Measurements from ENCODE around the gene IDE.

IDE gene

GRCh38 chr10:92574548-92575261 is 812 bp upstream of the IDE start:
- H3F3A ChIP-seq (ENCODE audit: insufficient read depth, low read length), result peaks cover 10% of the 10 kb centered on the region; the same call in 1 of the 2 replicates
- peaks cover 7% of the 10 kb centered on the region; the same call in 1 of the 2 replicates for H3K4me1 ChIP-seq (ENCODE audit: low read length)
- H3K36me3 ChIP-seq (replicated peaks; ENCODE audit: insufficient read depth, low read length), result no peaks in the 10 kb centered on the region
- H3K27me3 ChIP-seq (replicated peaks; ENCODE audit: insufficient read depth, low read length), result no peaks in the 10 kb centered on the region
- H3K9me2 ChIP-seq (replicated peaks; ENCODE audit: insufficient read depth, low read length), result no peaks in the 10 kb centered on the region
- no peaks in the 10 kb centered on the region for H3K9me3 ChIP-seq (replicated peaks; ENCODE audit: insufficient read depth, low read length)
- peak overlapping the region; percentile 100 for H2AFZ ChIP-seq (ENCODE audit: low read length)
- peak overlapping the region; percentile 96; the same call in 1 of the 2 replicates for H3K27ac ChIP-seq (ENCODE audit: low read length)
- DNase-seq, result peak; percentile 46
- H3K79me2 ChIP-seq (ENCODE audit: low read length), result peaks cover 39% of the 10 kb centered on the region
- H3K4me2 ChIP-seq (ENCODE audit: low read depth, low read length), result peak overlapping the region; percentile 94
- H3K4me3 ChIP-seq (ENCODE audit: low read length), result peak overlapping the region; percentile 97
- TF ChIP-seq EZH2 (optimal IDR thresholded peaks at IDR 0.05; ENCODE audit: low read depth, low read length) (no peak), CTCF (IDR thresholded peaks at IDR 0.05; ENCODE audit: low read length) (peak; percentile 36), EZH2phosphoT487 (IDR thresholded peaks at IDR 0.05; ENCODE audit: low read length) (no peak)
- no peaks in the 10 kb centered on the region for H4K20me1 ChIP-seq (ENCODE audit: insufficient read depth, low read length)
- peak overlapping the region; percentile 98; the same call in 1 of the 2 replicates for H3K9ac ChIP-seq (ENCODE audit: low read length)

DNA sequence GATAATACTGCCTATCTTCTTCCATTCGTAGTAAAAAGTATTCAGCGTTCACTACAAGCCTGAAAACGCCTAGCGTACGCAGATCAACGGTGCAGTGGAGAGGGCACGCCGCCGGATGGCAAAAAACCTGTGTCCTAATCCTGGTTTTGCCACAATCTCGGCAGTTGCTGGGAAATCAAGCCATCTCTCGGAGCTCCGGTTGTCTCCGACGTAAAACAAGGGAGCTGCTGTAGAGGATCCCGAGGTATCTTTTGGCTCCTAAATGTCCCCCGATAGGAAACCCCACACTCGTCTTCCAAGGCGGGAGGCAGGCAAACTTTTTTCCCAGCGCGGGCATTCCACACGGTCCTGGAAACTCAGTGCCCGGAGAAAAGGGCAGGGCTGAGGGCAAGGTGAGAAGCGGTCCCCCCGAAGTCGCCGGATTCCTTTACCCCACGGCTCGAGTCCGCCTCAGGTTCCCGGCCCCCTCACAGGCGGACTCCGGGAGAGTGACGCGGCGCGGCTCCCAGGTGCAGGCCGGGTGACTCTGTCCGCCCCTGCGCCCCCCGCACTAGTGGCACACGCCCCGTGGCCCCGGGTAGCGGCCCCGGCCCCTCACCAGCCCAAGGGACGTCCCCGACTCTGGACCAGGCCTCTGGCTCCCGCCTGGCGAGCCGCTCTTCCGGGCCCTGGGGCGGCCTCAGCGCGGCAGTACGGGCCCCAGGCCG is 649 bp downstream of the IDE start:
- peaks cover 53% of the 10 kb centered on the region for H3K79me2 ChIP-seq (ENCODE audit: low read length)
- peaks cover 7% of the 10 kb centered on the region; the same call in 1 of the 2 replicates for H3K4me1 ChIP-seq (ENCODE audit: low read length)
- H2AFZ ChIP-seq (ENCODE audit: low read length), result peak overlapping the region; percentile 100
- peak; percentile 62 for DNase-seq
- peaks cover 10% of the 10 kb centered on the region; the same call in 1 of the 2 replicates for H3F3A ChIP-seq (ENCODE audit: insufficient read depth, low read length)
- H3K4me3 ChIP-seq (ENCODE audit: low read length), result peak overlapping the region; percentile 97
- H3K9ac ChIP-seq (ENCODE audit: low read length), result peak overlapping the region; percentile 98
- peak; percentile 21 for TF ChIP-seq CTCF (IDR thresholded peaks at IDR 0.05; ENCODE audit: low read length)
- TF ChIP-seq EZH2 (optimal IDR thresholded peaks at IDR 0.05; ENCODE audit: low read depth, low read length), result no peak
- TF ChIP-seq EZH2phosphoT487 (IDR thresholded peaks at IDR 0.05; ENCODE audit: low read length), result no peak
- no peaks in the 10 kb centered on the region for H3K9me3 ChIP-seq (replicated peaks; ENCODE audit: insufficient read depth, low read length)
- H3K36me3 ChIP-seq (replicated peaks; ENCODE audit: insufficient read depth, low read length), result no peaks in the 10 kb centered on the region
- H3K27me3 ChIP-seq (replicated peaks; ENCODE audit: insufficient read depth, low read length), result no peaks in the 10 kb centered on the region
- no peaks in the 10 kb centered on the region for H4K20me1 ChIP-seq (ENCODE audit: insufficient read depth, low read length)
- peak overlapping the region; percentile 94 for H3K4me2 ChIP-seq (ENCODE audit: low read depth, low read length)
- no peaks in the 10 kb centered on the region for H3K9me2 ChIP-seq (replicated peaks; ENCODE audit: insufficient read depth, low read length)
- peak overlapping the region; percentile 96; the same call in 1 of the 2 replicates for H3K27ac ChIP-seq (ENCODE audit: low read length)

DNA sequence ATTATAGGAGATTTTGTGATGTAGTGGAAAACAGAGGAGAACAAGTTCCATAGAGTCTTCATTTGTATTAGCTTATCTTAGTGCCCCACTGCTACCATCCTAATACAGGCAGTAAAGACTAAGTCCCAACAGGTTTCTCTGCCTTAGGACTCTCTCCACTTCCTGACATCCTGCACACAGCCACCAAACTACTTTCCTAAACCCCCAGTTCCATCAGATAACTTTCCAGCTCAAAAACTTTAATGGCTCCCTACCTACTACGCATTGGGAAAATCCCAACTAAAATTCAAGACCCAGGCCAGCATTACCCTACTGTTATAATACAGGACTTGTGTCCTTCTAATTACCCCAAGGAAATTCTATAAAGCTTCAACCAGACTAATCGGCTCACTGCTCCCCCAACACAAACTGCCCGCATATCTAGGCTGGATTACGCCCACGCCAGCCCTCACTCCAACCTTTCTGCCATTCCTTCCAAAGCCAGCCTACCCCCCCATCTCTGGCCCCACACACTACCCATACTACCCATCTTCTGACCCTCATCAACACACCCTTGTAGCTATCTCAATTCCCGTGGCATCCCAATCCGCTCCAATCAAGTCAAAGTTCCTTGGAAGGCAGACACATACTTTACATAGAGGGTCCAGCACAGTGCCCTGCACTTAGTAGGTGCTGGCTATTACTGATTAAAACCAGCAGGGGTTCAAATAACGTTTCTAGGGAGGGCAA is 1.4 kb downstream of the IDE start:
- H3K79me2 ChIP-seq (ENCODE audit: low read length), result peaks cover 60% of the 10 kb centered on the region
- H3K4me2 ChIP-seq (ENCODE audit: low read depth, low read length), result peak overlapping the region; percentile 94
- H3F3A ChIP-seq (ENCODE audit: insufficient read depth, low read length), result peaks cover 10% of the 10 kb centered on the region; the same call in 1 of the 2 replicates
- peak overlapping the region; percentile 96; the same call in 1 of the 2 replicates for H3K27ac ChIP-seq (ENCODE audit: low read length)
- peak overlapping the region; percentile 98; the same call in 1 of the 2 replicates for H3K9ac ChIP-seq (ENCODE audit: low read length)
- no peaks in the 10 kb centered on the region for H3K9me3 ChIP-seq (replicated peaks; ENCODE audit: insufficient read depth, low read length)
- H3K4me3 ChIP-seq (ENCODE audit: low read length), result peak overlapping the region; percentile 97
- no peak for TF ChIP-seq EZH2 (optimal IDR thresholded peaks at IDR 0.05; ENCODE audit: low read depth, low read length)
- TF ChIP-seq CTCF (IDR thresholded peaks at IDR 0.05; ENCODE audit: low read length), result no peak; the same call in 1 of the 2 replicates
- no peak for TF ChIP-seq EZH2phosphoT487 (IDR thresholded peaks at IDR 0.05; ENCODE audit: low read length)
- no peaks in the 10 kb centered on the region for H4K20me1 ChIP-seq (ENCODE audit: insufficient read depth, low read length)
- H3K27me3 ChIP-seq (replicated peaks; ENCODE audit: insufficient read depth, low read length), result no peaks in the 10 kb centered on the region
- peak overlapping the region; percentile 100 for H2AFZ ChIP-seq (ENCODE audit: low read length)
- peaks cover 7% of the 10 kb centered on the region; the same call in 1 of the 2 replicates for H3K4me1 ChIP-seq (ENCODE audit: low read length)
- H3K36me3 ChIP-seq (replicated peaks; ENCODE audit: insufficient read depth, low read length), result no peaks in the 10 kb centered on the region
- no peaks in the 10 kb centered on the region for H3K9me2 ChIP-seq (replicated peaks; ENCODE audit: insufficient read depth, low read length)
- DNase-seq, result no peak
